Omental fat pad (tissue), 4 donors: Measurements from ENCODE around the gene MICAL2. TPM values are rescaled to one million over a fixed set of nuclear protein-coding genes. Genes with fewer than 3 reads are reported as not detected.

Experiments
- ATAC-seq: fragments of 150-250 bp; one replicate; pipeline ENCODE4 v1.9.1; 2016; ENCODE audit warnings: mild to moderate bottlenecking, moderate library complexity; ENCODE audit not compliant: low FRiP score
- DNase-seq: peaks from one replicate; pipeline ENCODE4 v3.0.0-alpha.2; 2019; ENCODE audit warnings: low spot score
- total RNA-seq, 4 donors: library from RNA; depleted of rRNA; stranded (reverse); fragments of >200 nt; gene quantifications; one replicate each; pipeline ENCODE4 v1.1.0, GENCODE V29; 2016
- TF ChIP-seq, protein P1 (sequence below), 3 donors: fragments of 450-650 bp; IDR thresholded peaks; one replicate each; pipeline ENCODE4 v1.5.1; 2016 to 2017; ENCODE audit warnings: antibody characterized with exemption in 3 of 3, mild to moderate bottlenecking in 3 of 3, moderate library complexity in 2 of 3

The MICAL2 gene
- total RNA-seq, 4 donors from 2014 or later, result 34.3 to 143 (median 57.0) TPM

DNA sequence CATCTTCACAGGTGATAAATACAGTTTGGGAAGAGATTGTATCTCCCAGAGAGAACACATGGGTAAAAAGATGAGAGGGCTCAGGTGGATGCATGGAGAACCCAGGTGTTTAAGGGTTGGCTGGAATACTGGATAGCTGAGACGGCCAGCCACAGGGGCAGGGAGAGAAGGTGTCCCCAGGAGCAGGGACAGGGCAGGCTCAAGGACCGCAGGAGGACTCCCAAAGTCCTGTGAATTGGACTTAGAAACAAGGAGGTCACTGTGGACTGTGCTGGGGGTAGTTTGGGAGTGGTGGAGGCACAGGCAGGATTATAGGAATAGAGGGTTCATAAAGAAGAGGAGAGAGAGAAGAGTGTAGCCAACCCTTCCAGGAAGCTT, 163.2 kb downstream of the MICAL2 start:
- ATAC-seq (no peak), DNase-seq (no peak)
- TF ChIP-seq, protein P1, sequence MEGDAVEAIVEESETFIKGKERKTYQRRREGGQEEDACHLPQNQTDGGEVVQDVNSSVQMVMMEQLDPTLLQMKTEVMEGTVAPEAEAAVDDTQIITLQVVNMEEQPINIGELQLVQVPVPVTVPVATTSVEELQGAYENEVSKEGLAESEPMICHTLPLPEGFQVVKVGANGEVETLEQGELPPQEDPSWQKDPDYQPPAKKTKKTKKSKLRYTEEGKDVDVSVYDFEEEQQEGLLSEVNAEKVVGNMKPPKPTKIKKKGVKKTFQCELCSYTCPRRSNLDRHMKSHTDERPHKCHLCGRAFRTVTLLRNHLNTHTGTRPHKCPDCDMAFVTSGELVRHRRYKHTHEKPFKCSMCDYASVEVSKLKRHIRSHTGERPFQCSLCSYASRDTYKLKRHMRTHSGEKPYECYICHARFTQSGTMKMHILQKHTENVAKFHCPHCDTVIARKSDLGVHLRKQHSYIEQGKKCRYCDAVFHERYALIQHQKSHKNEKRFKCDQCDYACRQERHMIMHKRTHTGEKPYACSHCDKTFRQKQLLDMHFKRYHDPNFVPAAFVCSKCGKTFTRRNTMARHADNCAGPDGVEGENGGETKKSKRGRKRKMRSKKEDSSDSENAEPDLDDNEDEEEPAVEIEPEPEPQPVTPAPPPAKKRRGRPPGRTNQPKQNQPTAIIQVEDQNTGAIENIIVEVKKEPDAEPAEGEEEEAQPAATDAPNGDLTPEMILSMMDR (IDR thresholded peaks at IDR 0.05), result no peak

DNA sequence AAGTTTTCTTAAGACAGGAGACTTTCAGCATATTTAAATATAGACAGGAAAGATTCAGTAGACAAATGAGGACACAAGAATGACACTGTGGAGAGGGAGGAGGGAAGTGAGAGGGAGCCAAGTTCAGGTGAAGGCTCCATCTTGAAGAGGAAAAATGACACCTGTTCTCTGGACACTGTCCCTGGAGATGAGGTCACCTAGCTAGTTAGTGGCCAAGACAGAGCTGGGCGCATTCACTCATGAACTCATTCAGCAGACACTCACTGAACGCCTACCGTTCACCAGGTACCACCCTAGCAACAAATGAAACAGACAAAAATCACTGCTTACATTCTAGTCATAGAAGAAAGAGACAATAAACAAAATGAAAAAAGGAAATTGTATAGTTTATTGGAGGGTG, 163.7 kb downstream of the MICAL2 start:
- ATAC-seq (no peak), DNase-seq (no peak)
- TF ChIP-seq, protein P1 (IDR thresholded peaks at IDR 0.05), result no peak

DNA sequence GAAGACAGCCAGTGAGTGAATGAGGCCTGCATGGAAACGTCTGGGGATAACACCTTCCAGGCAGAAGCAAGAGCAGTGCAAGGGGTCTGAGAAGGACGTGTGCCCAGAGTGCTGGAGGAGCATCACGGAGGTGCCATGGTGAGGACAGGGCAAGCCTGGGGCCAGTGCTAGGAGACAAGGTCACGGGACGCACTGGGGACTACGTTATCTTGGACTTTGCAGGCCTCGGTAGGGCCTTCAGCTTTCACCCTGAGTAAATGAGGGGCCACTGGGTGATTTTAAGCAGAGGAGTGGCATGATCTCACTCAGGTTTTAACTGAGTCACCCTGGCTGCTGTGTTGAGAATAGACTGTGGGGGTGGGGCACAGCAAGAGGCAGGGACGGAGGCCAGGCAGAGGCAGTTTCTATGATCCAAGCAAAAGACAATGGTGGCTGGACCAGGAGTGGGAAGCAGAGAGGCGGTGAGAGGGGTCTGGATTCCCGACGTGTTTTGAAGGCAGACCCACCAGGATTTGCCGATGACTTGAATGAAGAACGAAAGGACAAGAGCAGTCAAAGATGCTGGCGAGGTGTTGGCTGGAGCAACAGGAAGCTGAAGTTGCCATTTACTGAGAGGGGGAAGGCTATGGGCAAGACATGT, 164.3 kb downstream of the MICAL2 start:
- DNase-seq, result no peak
- no peak for ATAC-seq
- TF ChIP-seq, protein P1 (IDR thresholded peaks at IDR 0.05), result no peak

DNA sequence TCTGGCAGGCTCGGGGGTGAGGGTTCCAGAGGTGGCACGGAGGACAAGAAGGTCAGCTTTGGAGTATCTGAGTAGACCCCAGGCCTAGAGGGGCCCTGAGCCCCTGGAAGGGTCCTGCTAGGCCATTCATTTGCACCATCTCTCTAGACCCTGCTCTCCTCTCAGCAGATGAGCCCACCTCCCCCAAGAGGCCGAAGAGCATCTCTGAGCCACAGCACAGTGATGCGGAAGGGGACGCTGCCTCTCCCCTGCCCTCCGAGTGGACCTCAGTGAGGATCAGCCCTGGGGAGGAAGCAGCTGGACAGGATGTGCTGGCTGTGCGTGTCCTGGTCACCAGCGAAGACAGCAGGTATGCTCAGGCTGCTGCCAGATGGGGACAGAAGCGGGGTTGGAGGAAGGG, 165.4 kb downstream of the MICAL2 start:
- no peak for ATAC-seq
- TF ChIP-seq, protein P1 (IDR thresholded peaks at IDR 0.05), result no peak
- no peak for DNase-seq

DNA sequence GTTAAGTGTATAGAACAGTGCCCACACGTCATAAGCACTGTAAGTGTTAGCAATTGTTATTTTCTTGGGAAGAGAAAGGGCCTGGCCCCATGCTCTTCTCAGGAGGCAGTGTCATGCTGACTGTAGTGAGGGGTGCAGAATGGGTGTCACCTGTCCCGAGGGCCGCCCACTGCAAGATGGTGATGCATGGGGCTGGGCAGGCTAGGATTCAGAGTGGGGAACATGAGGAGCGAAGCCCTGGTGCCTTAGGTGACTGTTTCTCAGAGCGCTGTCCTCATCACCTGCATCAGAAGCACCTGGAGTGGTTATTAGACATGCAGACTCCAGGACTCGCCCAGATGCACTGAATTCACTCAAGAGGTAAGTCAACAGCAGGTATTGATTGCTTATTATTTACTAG, 166.0 kb downstream of the MICAL2 start:
- ATAC-seq (no peak), DNase-seq (no peak)
- TF ChIP-seq, protein P1 (IDR thresholded peaks at IDR 0.05), result no peak

DNA sequence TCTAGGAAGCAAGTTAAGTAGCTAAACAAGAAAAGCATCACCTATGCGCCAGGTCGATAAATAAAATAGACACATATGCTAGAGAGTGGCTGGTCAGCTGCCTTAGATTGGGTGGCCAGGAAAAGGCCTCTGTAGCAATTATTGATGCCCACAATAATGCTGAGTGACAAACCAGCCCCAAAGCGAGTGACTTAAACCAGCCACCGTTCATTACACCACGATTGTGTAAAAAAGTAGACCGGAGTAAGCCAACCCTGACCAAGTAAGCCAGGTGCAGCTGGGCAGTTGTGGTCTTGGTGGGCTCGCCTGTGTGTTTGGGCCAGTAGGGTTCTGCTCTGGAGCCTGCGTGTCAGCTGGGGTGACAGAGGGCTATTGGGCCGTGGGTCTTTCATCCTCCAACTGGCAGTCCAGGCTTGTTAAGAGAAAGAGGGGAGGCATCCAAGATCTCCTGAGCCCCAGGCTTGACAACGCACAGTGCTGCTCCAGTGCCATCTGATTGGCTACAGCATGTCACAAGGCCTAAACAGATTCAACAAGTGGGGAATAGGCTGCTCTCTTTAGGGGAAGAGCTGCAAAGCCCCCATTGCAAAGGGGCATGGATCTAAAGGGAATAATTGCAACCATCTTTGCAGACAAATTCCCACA, 166.6 kb downstream of the MICAL2 start:
- TF ChIP-seq, protein P1 (IDR thresholded peaks at IDR 0.05), result no peak
- DNase-seq (no peak), ATAC-seq (no peak)
